ENCODE data around the gene ALG1.

- TF ChIP-seq CTCF (IDR thresholded peaks at IDR 0.05) (no peak), POLR2A (IDR thresholded peaks at IDR 0.05) (no peak), POLR2AphosphoS5 (IDR thresholded peaks at IDR 0.05) (no peak)
Observed at GRCh38 chr16:5032748-5033167, 38.9 kb upstream of the ALG1 start.

Measured in breast epithelium (tissue), 3 donors.